Measurements from ENCODE around the gene SLC9A7.

The SLC9A7 gene

DNA sequence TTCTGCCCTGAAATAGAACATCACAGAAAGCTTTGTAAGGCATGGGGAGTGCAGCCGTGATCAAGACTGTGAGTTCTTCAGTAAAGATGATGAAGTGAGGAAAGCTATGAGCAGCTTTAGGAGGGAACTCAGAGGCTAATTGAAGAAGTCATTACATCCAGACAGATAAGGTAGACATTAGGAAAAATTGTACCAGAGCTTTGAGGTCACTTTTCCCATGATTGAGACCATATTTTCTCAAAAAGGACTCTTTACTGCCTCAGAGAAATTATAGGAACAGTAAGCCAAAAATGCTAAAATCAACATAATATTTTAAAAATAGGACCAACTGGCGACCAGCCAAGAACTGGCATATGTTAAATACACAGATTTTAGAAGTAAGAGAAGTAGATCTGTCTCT, 174.2 kb downstream of the SLC9A7 start:
- TF ChIP-seq, protein P1, sequence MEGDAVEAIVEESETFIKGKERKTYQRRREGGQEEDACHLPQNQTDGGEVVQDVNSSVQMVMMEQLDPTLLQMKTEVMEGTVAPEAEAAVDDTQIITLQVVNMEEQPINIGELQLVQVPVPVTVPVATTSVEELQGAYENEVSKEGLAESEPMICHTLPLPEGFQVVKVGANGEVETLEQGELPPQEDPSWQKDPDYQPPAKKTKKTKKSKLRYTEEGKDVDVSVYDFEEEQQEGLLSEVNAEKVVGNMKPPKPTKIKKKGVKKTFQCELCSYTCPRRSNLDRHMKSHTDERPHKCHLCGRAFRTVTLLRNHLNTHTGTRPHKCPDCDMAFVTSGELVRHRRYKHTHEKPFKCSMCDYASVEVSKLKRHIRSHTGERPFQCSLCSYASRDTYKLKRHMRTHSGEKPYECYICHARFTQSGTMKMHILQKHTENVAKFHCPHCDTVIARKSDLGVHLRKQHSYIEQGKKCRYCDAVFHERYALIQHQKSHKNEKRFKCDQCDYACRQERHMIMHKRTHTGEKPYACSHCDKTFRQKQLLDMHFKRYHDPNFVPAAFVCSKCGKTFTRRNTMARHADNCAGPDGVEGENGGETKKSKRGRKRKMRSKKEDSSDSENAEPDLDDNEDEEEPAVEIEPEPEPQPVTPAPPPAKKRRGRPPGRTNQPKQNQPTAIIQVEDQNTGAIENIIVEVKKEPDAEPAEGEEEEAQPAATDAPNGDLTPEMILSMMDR (conservative IDR thresholded peaks at IDR 0.05; ENCODE audit: low read length): no peak
- TF ChIP-seq EZH2phosphoT487 (IDR thresholded peaks at IDR 0.05; ENCODE audit: borderline replicate concordance): no peak
- Histone ChIP-seq H3F3A (ENCODE audit: low read depth) (no peaks in the 10 kb centered on the region), H3K4me2 (ENCODE audit: low read depth, low read length, poor library complexity, severe bottlenecking) (no peak overlapping the region), H3K9me2 (replicated peaks; ENCODE audit: low read depth, low read length) (no peaks in the 10 kb centered on the region), H2AFZ (ENCODE audit: low read length) (no peak overlapping the region), H3K9ac (ENCODE audit: low read depth, low read length, poor library complexity, severe bottlenecking) (no peak overlapping the region), H3K27me3 (ENCODE audit: insufficient read depth, low read length, poor library complexity, severe bottlenecking) (no peaks in the 10 kb centered on the region), H3K79me2 (ENCODE audit: insufficient read depth, low read length) (no peaks in the 10 kb centered on the region), H3K36me3 (ENCODE audit: insufficient read depth, low read length) (no peaks in the 10 kb centered on the region), H3K4me1 (ENCODE audit: insufficient read depth, low read length, poor library complexity, severe bottlenecking) (peaks cover 14% of the 10 kb centered on the region), H3K4me3 (ENCODE audit: low read length, poor library complexity, severe bottlenecking) (no peak overlapping the region), H3K9me3 (ENCODE audit: insufficient read depth, low read depth, low read length) (no peaks in the 10 kb centered on the region), H4K20me1 (ENCODE audit: insufficient read depth, low read length, poor library complexity, severe bottlenecking) (no peaks in the 10 kb centered on the region)

- Histone ChIP-seq H4K20me1 (ENCODE audit: insufficient read depth, low read length, poor library complexity, severe bottlenecking) (no peaks in the 10 kb centered on the region), H3K4me1 (ENCODE audit: insufficient read depth, low read length, poor library complexity, severe bottlenecking) (peaks cover 6% of the 10 kb centered on the region), H3K4me2 (ENCODE audit: low read depth, low read length, poor library complexity, severe bottlenecking) (no peak overlapping the region), H3K9me2 (replicated peaks; ENCODE audit: low read depth, low read length) (no peaks in the 10 kb centered on the region), H3K27me3 (ENCODE audit: insufficient read depth, low read length, poor library complexity, severe bottlenecking) (no peaks in the 10 kb centered on the region), H3K9me3 (ENCODE audit: insufficient read depth, low read depth, low read length) (no peaks in the 10 kb centered on the region), H2AFZ (ENCODE audit: low read length) (no peak overlapping the region), H3K9ac (ENCODE audit: low read depth, low read length, poor library complexity, severe bottlenecking) (no peak overlapping the region), H3K79me2 (ENCODE audit: insufficient read depth, low read length) (no peaks in the 10 kb centered on the region; the same call in 1 of the 2 replicates), H3F3A (ENCODE audit: low read depth) (no peaks in the 10 kb centered on the region), H3K4me3 (ENCODE audit: low read length, poor library complexity, severe bottlenecking) (no peak overlapping the region), H3K36me3 (ENCODE audit: insufficient read depth, low read length) (no peaks in the 10 kb centered on the region)
- no peak for TF ChIP-seq EZH2phosphoT487 (IDR thresholded peaks at IDR 0.05; ENCODE audit: borderline replicate concordance)
- TF ChIP-seq, protein P1 (conservative IDR thresholded peaks at IDR 0.05; ENCODE audit: low read length): no peak
These were observed 176.0 kb downstream of the SLC9A7 start for GRCh38 chrX:46582966-46583365.

GRCh38 chrX:46582325-46582724, 176.6 kb downstream of the SLC9A7 start:
- no peak for TF ChIP-seq EZH2phosphoT487 (IDR thresholded peaks at IDR 0.05; ENCODE audit: borderline replicate concordance)
- TF ChIP-seq, protein P1 (conservative IDR thresholded peaks at IDR 0.05; ENCODE audit: low read length): no peak
- Histone ChIP-seq H3K9me2 (replicated peaks; ENCODE audit: low read depth, low read length) (no peaks in the 10 kb centered on the region), H3K79me2 (ENCODE audit: insufficient read depth, low read length) (no peaks in the 10 kb centered on the region; the same call in 1 of the 2 replicates), H3K4me1 (ENCODE audit: insufficient read depth, low read length, poor library complexity, severe bottlenecking) (peaks cover 6% of the 10 kb centered on the region), H3K9me3 (ENCODE audit: insufficient read depth, low read depth, low read length) (no peaks in the 10 kb centered on the region), H4K20me1 (ENCODE audit: insufficient read depth, low read length, poor library complexity, severe bottlenecking) (no peaks in the 10 kb centered on the region), H2AFZ (ENCODE audit: low read length) (no peak overlapping the region), H3K27me3 (ENCODE audit: insufficient read depth, low read length, poor library complexity, severe bottlenecking) (no peaks in the 10 kb centered on the region), H3K4me2 (ENCODE audit: low read depth, low read length, poor library complexity, severe bottlenecking) (no peak overlapping the region), H3F3A (ENCODE audit: low read depth) (no peaks in the 10 kb centered on the region), H3K36me3 (ENCODE audit: insufficient read depth, low read length) (no peaks in the 10 kb centered on the region), H3K9ac (ENCODE audit: low read depth, low read length, poor library complexity, severe bottlenecking) (no peak overlapping the region), H3K4me3 (ENCODE audit: low read length, poor library complexity, severe bottlenecking) (no peak overlapping the region)

Data from Loucy (cell line).